ENCODE data around the gene PNPLA8. TPM values are rescaled to one million over a fixed set of nuclear protein-coding genes. Genes with fewer than 3 reads are reported as not detected.

The PNPLA8 gene
- total RNA-seq, 1 experiment from 2014 or later, result 19.5 TPM

- Histone ChIP-seq H3K27me3 (ENCODE audit: low read length) (peaks cover 69% of the 10 kb centered on the region), H3K9me2 (replicated peaks; ENCODE audit: low read length) (no peaks in the 10 kb centered on the region), H3F3A (ENCODE audit: low read length, unreplicated experiment) (no peaks in the 10 kb centered on the region), H3K9ac (ENCODE audit: low read length) (no peak overlapping the region), H3K27ac (ENCODE audit: low read length) (no peak overlapping the region), H3K9me3 (ENCODE audit: low read length) (no peaks in the 10 kb centered on the region), H3K4me3 (ENCODE audit: low read length) (no peak overlapping the region), H3K4me1 (ENCODE audit: insufficient read depth, low read length) (no peaks in the 10 kb centered on the region), H4K20me1 (ENCODE audit: low read length) (no peaks in the 10 kb centered on the region), H3K36me3 (ENCODE audit: low read depth, low read length) (no peaks in the 10 kb centered on the region), H2AFZ (ENCODE audit: low read length) (no peak overlapping the region), H3K79me2 (ENCODE audit: low read length) (no peaks in the 10 kb centered on the region), H3K4me2 (ENCODE audit: low read length) (no peak overlapping the region)
- CTCF ChIA-PET, result no interaction called here
- POLR2A ChIA-PET (ENCODE audit: unreplicated experiment), result interaction anchor here (0.7 kb wide), 1 partner anchor 1646 kb away, joined by 5 read pairs; no protein-coding TSS in a partner anchor
- DNase-seq, result no peak
- TF ChIP-seq EZH2 (IDR thresholded peaks at IDR 0.05; ENCODE audit: low read length, unreplicated experiment) (no peak), CTCF (conservative IDR thresholded peaks at IDR 0.05; ENCODE audit: low read depth, low read length) (no peak), EZH2phosphoT487 (IDR thresholded peaks at IDR 0.05; ENCODE audit: borderline replicate concordance, low read length) (no peak)
- BruUV-seq (replicated peaks), result no TSS peak
- ATAC-seq, result no peak
- intact Hi-C loops (cut with micrococcal nuclease), result loop anchor here (5.0 kb wide), 1 partner anchor 153 kb away; no protein-coding TSS in a partner anchor
Measured at GRCh38 chr7:108450160-108450559, 75.8 kb downstream of the PNPLA8 start.

- BruUV-seq (replicated peaks), result no TSS peak
- Histone ChIP-seq H2AFZ (ENCODE audit: low read length) (no peak overlapping the region), H3K4me1 (ENCODE audit: insufficient read depth, low read length) (no peaks in the 10 kb centered on the region), H3K27me3 (ENCODE audit: low read length) (peaks cover 66% of the 10 kb centered on the region), H3K4me3 (ENCODE audit: low read length) (no peak overlapping the region), H3F3A (ENCODE audit: low read length, unreplicated experiment) (no peaks in the 10 kb centered on the region), H3K9me3 (ENCODE audit: low read length) (no peaks in the 10 kb centered on the region), H3K27ac (ENCODE audit: low read length) (no peak overlapping the region), H4K20me1 (ENCODE audit: low read length) (no peaks in the 10 kb centered on the region), H3K9ac (ENCODE audit: low read length) (no peak overlapping the region), H3K4me2 (ENCODE audit: low read length) (no peak overlapping the region), H3K9me2 (replicated peaks; ENCODE audit: low read length) (no peaks in the 10 kb centered on the region), H3K79me2 (ENCODE audit: low read length) (no peaks in the 10 kb centered on the region), H3K36me3 (ENCODE audit: low read depth, low read length) (no peaks in the 10 kb centered on the region)
- intact Hi-C loops (cut with micrococcal nuclease), result no loop called here
- DNase-seq (no peak), ATAC-seq (no peak)
- ChIA-PET POLR2A (ENCODE audit: unreplicated experiment) (no interaction called here), CTCF (interaction anchor here (0.6 kb wide), 1 partner anchor 236 kb away, joined by 3 read pairs; no protein-coding TSS in a partner anchor)
- TF ChIP-seq EZH2 (IDR thresholded peaks at IDR 0.05; ENCODE audit: low read length, unreplicated experiment) (no peak), CTCF (conservative IDR thresholded peaks at IDR 0.05; ENCODE audit: low read depth, low read length) (no peak), EZH2phosphoT487 (IDR thresholded peaks at IDR 0.05; ENCODE audit: borderline replicate concordance, low read length) (no peak)
Measured at GRCh38 chr7:108449521-108449920, 76.4 kb downstream of the PNPLA8 start.

- Histone ChIP-seq H3K36me3 (ENCODE audit: low read depth, low read length) (no peaks in the 10 kb centered on the region), H3K4me3 (ENCODE audit: low read length) (no peak overlapping the region), H3K9me2 (replicated peaks; ENCODE audit: low read length) (no peaks in the 10 kb centered on the region), H3K4me1 (ENCODE audit: insufficient read depth, low read length) (no peaks in the 10 kb centered on the region), H2AFZ (ENCODE audit: low read length) (no peak overlapping the region), H3K27ac (ENCODE audit: low read length) (no peak overlapping the region), H3F3A (ENCODE audit: low read length, unreplicated experiment) (no peaks in the 10 kb centered on the region), H3K9ac (ENCODE audit: low read length) (no peak overlapping the region), H3K27me3 (ENCODE audit: low read length) (peaks cover 59% of the 10 kb centered on the region), H4K20me1 (ENCODE audit: low read length) (no peaks in the 10 kb centered on the region), H3K9me3 (ENCODE audit: low read length) (no peaks in the 10 kb centered on the region), H3K79me2 (ENCODE audit: low read length) (no peaks in the 10 kb centered on the region), H3K4me2 (ENCODE audit: low read length) (no peak overlapping the region)
- ChIA-PET POLR2A (ENCODE audit: unreplicated experiment) (no interaction called here), CTCF (interaction anchor here (0.6 kb wide), 1 partner anchor 235 kb away, joined by 3 read pairs; no protein-coding TSS in a partner anchor)
- intact Hi-C loops (cut with micrococcal nuclease), result no loop called here
- TF ChIP-seq EZH2 (IDR thresholded peaks at IDR 0.05; ENCODE audit: low read length, unreplicated experiment) (no peak), CTCF (conservative IDR thresholded peaks at IDR 0.05; ENCODE audit: low read depth, low read length) (no peak), EZH2phosphoT487 (IDR thresholded peaks at IDR 0.05; ENCODE audit: borderline replicate concordance, low read length) (no peak)
- BruUV-seq (replicated peaks), result no TSS peak
- DNase-seq (no peak), ATAC-seq (no peak)
Measured at GRCh38 chr7:108448584-108449505, 77.1 kb downstream of the PNPLA8 start.
